BLaER1 treated with 17β-estradiol and CSF1 and Interleukin-3, amounts not matched to agents 10 nM and 100 nM (cell line): ENCODE results near the gene ATP5IF1.
A peak's percentile ranks its signal among the peaks of the same experiment; 100 is the strongest.

Experiments used
- H3K27ac ChIP-seq, 11 experiments: shearing (Covaris generic); formaldehyde crosslinking; 2 replicates each; pipeline ENCODE4 v1.8.1; 2022
- H3K27me3 ChIP-seq, 11 experiments: shearing (Covaris generic); formaldehyde crosslinking; 2 replicates each; pipeline ENCODE4 v1.8.1; 2022
- H3K36me3 ChIP-seq, 11 experiments: shearing (Covaris generic); formaldehyde crosslinking; 2 replicates each; pipeline ENCODE4 v1.8.1; 2022
- H3K4me1 ChIP-seq, 10 experiments: shearing (Covaris generic); formaldehyde crosslinking; 2 replicates each; pipeline ENCODE4 v1.8.1; 2022
- H3K4me2 ChIP-seq, 11 experiments: shearing (Covaris generic); formaldehyde crosslinking; 2 replicates each; pipeline ENCODE4 v1.8.1; 2022
- H3K4me3 ChIP-seq, 10 experiments: shearing (Covaris generic); formaldehyde crosslinking; 2 replicates each; pipeline ENCODE4 v1.8.1; 2022
- H3K9ac ChIP-seq, 11 experiments: shearing (Covaris generic); formaldehyde crosslinking; 2 replicates each; pipeline ENCODE4 v1.8.1; 2022
- H3K9me3 ChIP-seq, 11 experiments: shearing (Covaris generic); formaldehyde crosslinking; replicated peaks in 1 of 11; 2 replicates each; pipeline ENCODE4 v1.8.1; 2022
- H4K20me1 ChIP-seq, 11 experiments: shearing (Covaris generic); formaldehyde crosslinking; 2 replicates each; pipeline ENCODE4 v1.8.1; 2022
- Cebpa-rat ChIP-seq, 11 experiments: shearing (Covaris generic); IDR thresholded peaks; 2 replicates each; pipeline ENCODE4 v1.8.1; 2022

The ATP5IF1 gene

GRCh38 chr1:28244549-28245251 is 8.8 kb downstream of the ATP5IF1 start:
- Histone ChIP-seq H3K27me3 (no peaks in the 10 kb centered on the region), H3K9ac (peak overlapping the region in 10 of 11 experiments; percentile 27 to 65 (median 46); a peak in 18 of 22 replicates), H4K20me1 (no peaks in the 10 kb centered on the region), H3K9me3 (no peaks in the 10 kb centered on the region), H3K27ac (peak overlapping the region in 10 of 11 experiments; percentile 54 to 91 (median 87); a peak in 21 of 22 replicates), H3K4me3 (peak overlapping the region in 4 of 10 experiments; percentile 29 to 75 (median 70); a peak in 8 of 20 replicates), H3K4me2 (peak overlapping the region; percentile 68 to 95 (median 79)), H3K36me3 (peaks cover 0 to 34% (median 13%) of the 10 kb centered on the region in 11 experiments; a peak in 14 of 22 replicates), H3K4me1 (peaks cover 67 to 78% (median 71%) of the 10 kb centered on the region in 10 experiments)
- TF ChIP-seq Cebpa-rat (IDR thresholded peaks at IDR 0.05): no peak

- Histone ChIP-seq H3K27me3 (no peaks in the 10 kb centered on the region), H3K9me3 (no peaks in the 10 kb centered on the region), H3K4me3 (peak overlapping the region; percentile 59 to 75 (median 68)), H3K27ac (peak overlapping the region; percentile 61 to 94 (median 89)), H3K36me3 (peaks cover 0 to 17% (median 4%) of the 10 kb centered on the region in 11 experiments; a peak in 5 of 22 replicates), H3K4me2 (peak overlapping the region; percentile 68 to 95 (median 80)), H4K20me1 (no peaks in the 10 kb centered on the region), H3K9ac (peak overlapping the region; percentile 76 to 90 (median 85)), H3K4me1 (peaks cover 81 to 92% (median 86%) of the 10 kb centered on the region in 10 experiments)
- peak in 9 of 11 experiments; percentile 32 to 97 (median 91); a peak in 17 of 22 replicates for TF ChIP-seq Cebpa-rat (IDR thresholded peaks at IDR 0.05)
These were observed 10.5 kb downstream of the ATP5IF1 start for GRCh38 chr1:28246427-28246832.

- Histone ChIP-seq H3K4me2 (peak overlapping the region; percentile 72 to 95 (median 87)), H3K9me3 (no peaks in the 10 kb centered on the region), H3K27me3 (no peaks in the 10 kb centered on the region), H3K4me3 (peak overlapping the region; percentile 25 to 72 (median 66); a peak in 16 of 20 replicates), H3K4me1 (peaks cover 74 to 89% (median 83%) of the 10 kb centered on the region in 10 experiments), H4K20me1 (no peaks in the 10 kb centered on the region), H3K36me3 (peaks cover 0 to 8% (median 0%) of the 10 kb centered on the region in 11 experiments; a peak in 2 of 22 replicates), H3K9ac (peak overlapping the region; percentile 68 to 90 (median 85)), H3K27ac (peak overlapping the region; percentile 66 to 94 (median 89))
- TF ChIP-seq Cebpa-rat (IDR thresholded peaks at IDR 0.05): no peak
These were observed 11.8 kb downstream of the ATP5IF1 start for GRCh38 chr1:28247612-28248272.

- 0 out of 22 replicates have a peak, but pooled peaks cover 0 to 3% (median 0%) of the 10 kb centered on the region in 11 experiments for H3K36me3 ChIP-seq
- H3K9ac ChIP-seq: peak overlapping the region; percentile 68 to 90 (median 85)
- no peak for TF ChIP-seq Cebpa-rat (IDR thresholded peaks at IDR 0.05)
- peak overlapping the region in 6 of 10 experiments; percentile 14 to 70 (median 52); a peak in 6 of 20 replicates for H3K4me3 ChIP-seq
- peak overlapping the region; percentile 66 to 94 (median 89) for H3K27ac ChIP-seq
- H3K9me3 ChIP-seq: no peaks in the 10 kb centered on the region
- H3K27me3 ChIP-seq: no peaks in the 10 kb centered on the region
- no peaks in the 10 kb centered on the region for H4K20me1 ChIP-seq
- peak overlapping the region; percentile 72 to 95 (median 87) for H3K4me2 ChIP-seq
- H3K4me1 ChIP-seq: peaks cover 67 to 82% (median 76%) of the 10 kb centered on the region in 10 experiments
These were observed 12.5 kb downstream of the ATP5IF1 start for GRCh38 chr1:28248273-28249012.

GRCh38 chr1:28249013-28249865 is 13.3 kb downstream of the ATP5IF1 start:
- Histone ChIP-seq H3K4me3 (peak overlapping the region in 4 of 10 experiments; percentile 14 to 22 (median 18); a peak in 4 of 20 replicates), H3K4me1 (peaks cover 59 to 74% (median 68%) of the 10 kb centered on the region in 10 experiments), H3K9ac (peak overlapping the region; percentile 40 to 90 (median 85); a peak in 21 of 22 replicates), H3K4me2 (peak overlapping the region; percentile 72 to 95 (median 87)), H3K36me3 (no peaks in the 10 kb centered on the region), H4K20me1 (no peaks in the 10 kb centered on the region), H3K9me3 (no peaks in the 10 kb centered on the region), H3K27ac (peak overlapping the region; percentile 16 to 94 (median 89); a peak in 21 of 22 replicates), H3K27me3 (no peaks in the 10 kb centered on the region)
- TF ChIP-seq Cebpa-rat (IDR thresholded peaks at IDR 0.05): peak in 5 of 11 experiments; percentile 22 to 46 (median 34); a peak in 3 of 22 replicates

GRCh38 chr1:28249866-28250295 is 14.0 kb downstream of the ATP5IF1 start:
- H3K4me1 ChIP-seq: peaks cover 53 to 67% (median 62%) of the 10 kb centered on the region in 10 experiments
- no peak overlapping the region for H3K4me3 ChIP-seq
- peak overlapping the region in 10 of 11 experiments; percentile 67 to 94 (median 89); a peak in 21 of 22 replicates for H3K27ac ChIP-seq
- no peaks in the 10 kb centered on the region for H3K36me3 ChIP-seq
- H3K9me3 ChIP-seq: no peaks in the 10 kb centered on the region
- peak overlapping the region; percentile 72 to 95 (median 87) for H3K4me2 ChIP-seq
- H3K9ac ChIP-seq: peak overlapping the region in 9 of 11 experiments; percentile 11 to 90 (median 78); a peak in 13 of 22 replicates
- no peaks in the 10 kb centered on the region for H4K20me1 ChIP-seq
- TF ChIP-seq Cebpa-rat (IDR thresholded peaks at IDR 0.05): no peak
- no peaks in the 10 kb centered on the region for H3K27me3 ChIP-seq

- H3K9me3 ChIP-seq: no peaks in the 10 kb centered on the region
- H3K9ac ChIP-seq: no peak overlapping the region
- H3K36me3 ChIP-seq: no peaks in the 10 kb centered on the region
- TF ChIP-seq Cebpa-rat (IDR thresholded peaks at IDR 0.05): no peak
- H3K27ac ChIP-seq: no peak overlapping the region
- no peak overlapping the region for H3K4me3 ChIP-seq
- H3K27me3 ChIP-seq: no peaks in the 10 kb centered on the region
- H3K4me1 ChIP-seq: peaks cover 20 to 34% (median 29%) of the 10 kb centered on the region in 10 experiments
- H3K4me2 ChIP-seq: no peak overlapping the region
- peaks cover 7 to 19% (median 16%) of the 10 kb centered on the region in 11 experiments; a peak in 20 of 22 replicates for H4K20me1 ChIP-seq
These were observed 20.4 kb downstream of the ATP5IF1 start for GRCh38 chr1:28256197-28256827.
